IMR-90 (cell line): ENCODE data around the gene SRRD. TPM values are rescaled to one million over a fixed set of nuclear protein-coding genes. Genes with fewer than 3 reads are reported as not detected.
A peak's percentile ranks its signal among the peaks of the same experiment; 100 is the strongest.

Source experiments
- ATAC-seq: fragments of 200-7000 bp; cut with Tn5 transposase; 2 replicates; pipeline ENCODE4 v1.9.1; 2020; ENCODE audit warnings: low read depth, mild to moderate bottlenecking, moderate library complexity
- BruUV-seq: library from RNA; stranded (reverse); fragments of 400-500 nt; replicated peaks from 2 replicates; lab custom pipeline; 2021; lab: Mats Ljungman, UMichigan
- CTCF ChIA-PET: fragments of 300-600 bp; formaldehyde crosslinking; extraction: SDS; loops from one replicate; lab custom pipeline; 2021; ENCODE audit warnings: antibody characterized with exemption; lab: Yijun Ruan, JAX
- POLR2A ChIA-PET: fragments of 300-600 bp; sonication (Branson Sonifier 250); formaldehyde crosslinking; loops from one replicate; lab custom pipeline; 2022; ENCODE audit warnings: antibody characterized with exemption; ENCODE audit not compliant: unreplicated experiment; lab: Charles Lee
- DNase-seq: peaks from one replicate; pipeline ENCODE4 v3.0.0; 2013
- H2AFZ ChIP-seq: replicated peaks from 2 replicates; pipeline ENCODE3; 2013; ENCODE audit warnings: low read length, mild to moderate bottlenecking; ENCODE audit not compliant: poor library complexity
- H2AK5ac ChIP-seq: 2 replicates; pipeline ENCODE4 v1.6.1; 2013; ENCODE audit warnings: low read depth, low read length, inconsistent platforms
- H2AK9ac ChIP-seq: replicated peaks from 2 replicates; pipeline ENCODE3; 2013; ENCODE audit warnings: mild to moderate bottlenecking, low read depth, low read length, moderate library complexity; ENCODE audit not compliant: poor library complexity
- H2BK120ac ChIP-seq: 2 replicates; pipeline ENCODE4 v1.6.1; 2013; ENCODE audit warnings: low read depth, low read length, inconsistent platforms
- H2BK15ac ChIP-seq: 3 replicates; pipeline ENCODE4 v1.6.1; 2013; ENCODE audit warnings: low read depth, low read length, inconsistent platforms
- H2BK20ac ChIP-seq: 2 replicates; pipeline ENCODE4 v1.6.1; 2013; ENCODE audit warnings: low read depth, mild to moderate bottlenecking, inconsistent platforms, low read length, moderate library complexity
- H2BK5ac ChIP-seq: 2 replicates; pipeline ENCODE4 v1.6.1; 2013; ENCODE audit warnings: mild to moderate bottlenecking, low read depth, low read length, inconsistent platforms; ENCODE audit not compliant: poor library complexity, severe bottlenecking
- H3K14ac ChIP-seq: replicated peaks from 2 replicates; pipeline ENCODE4 v1.6.1; 2013; ENCODE audit warnings: low read depth, low read length, inconsistent platforms
- H3K18ac ChIP-seq: 2 replicates; pipeline ENCODE4 v1.6.1; 2013; ENCODE audit warnings: low read depth, low read length, control low read depth
- H3K23ac ChIP-seq: 2 replicates; pipeline ENCODE4 v1.6.1; 2013; ENCODE audit warnings: low read depth, low read length, inconsistent platforms
- H3K27ac ChIP-seq: 2 replicates; pipeline ENCODE4 v1.5.1; 2013; ENCODE audit warnings: mild to moderate bottlenecking, control low read depth, low read length; ENCODE audit not compliant: insufficient read depth
- H3K27me3 ChIP-seq: 2 replicates; pipeline ENCODE4 v1.6.1; 2013; ENCODE audit warnings: low read length; ENCODE audit not compliant: control insufficient read depth, insufficient read depth
- H3K36me3 ChIP-seq: 2 replicates; pipeline ENCODE4 v1.6.1; 2013; ENCODE audit warnings: low read length, mixed read lengths; ENCODE audit not compliant: control insufficient read depth, insufficient read depth
- H3K4ac ChIP-seq: 2 replicates; pipeline ENCODE4 v1.6.1; 2013; ENCODE audit warnings: low read depth, low read length, inconsistent platforms
- H3K4me1 ChIP-seq: 2 replicates; pipeline ENCODE4 v1.6.1; 2013; ENCODE audit warnings: low read length, mixed read lengths; ENCODE audit not compliant: control insufficient read depth, insufficient read depth
- H3K4me2 ChIP-seq: 2 replicates; pipeline ENCODE4 v1.6.1; 2013; ENCODE audit warnings: low read depth, mild to moderate bottlenecking, control low read depth, low read length, moderate library complexity
- H3K4me3 ChIP-seq: 2 replicates; pipeline ENCODE4 v1.5.1; 2013; ENCODE audit warnings: low read depth, mild to moderate bottlenecking, control low read depth, low read length, moderate library complexity; ENCODE audit not compliant: insufficient read depth
- H3K56ac ChIP-seq: 2 replicates; pipeline ENCODE4 v1.6.1; 2013; ENCODE audit warnings: low read length, inconsistent platforms; ENCODE audit not compliant: insufficient read depth; ENCODE audit errors: extremely low read depth
- H3K79me1 ChIP-seq, 2 experiments: 2 replicates each; pipeline ENCODE4 v1.6.1; 2013; ENCODE audit warnings: low read length in 2 of 2, inconsistent platforms in 1 of 2, low read depth in 1 of 2
- H3K9ac ChIP-seq: 2 replicates; pipeline ENCODE4 v1.6.1; 2013; ENCODE audit warnings: low read depth, low read length, control low read depth
- H3K9me1 ChIP-seq: 2 replicates; pipeline ENCODE4 v1.6.1; 2013; ENCODE audit warnings: low read length, inconsistent platforms; ENCODE audit not compliant: insufficient read depth
- H3K9me3 ChIP-seq: 2 replicates; pipeline ENCODE4 v1.6.1; 2013; ENCODE audit warnings: low read length; ENCODE audit not compliant: control insufficient read depth, insufficient read depth
- H4K20me1 ChIP-seq: 2 replicates; pipeline ENCODE4 v1.6.1; 2013; ENCODE audit warnings: low read length, inconsistent platforms; ENCODE audit not compliant: insufficient read depth
- H4K5ac ChIP-seq: 2 replicates; pipeline ENCODE4 v1.6.1; 2013; ENCODE audit warnings: mild to moderate bottlenecking, low read depth, low read length, control low read depth
- H4K8ac ChIP-seq, 2 experiments: 2 replicates each; pipeline ENCODE4 v1.6.1; 2013; ENCODE audit warnings: low read depth in 2 of 2, low read length in 2 of 2, control low read depth in 1 of 2, inconsistent platforms in 1 of 2
- H4K91ac ChIP-seq: 2 replicates; pipeline ENCODE4 v1.6.1; 2013; ENCODE audit warnings: low read depth, low read length, inconsistent platforms; ENCODE audit not compliant: insufficient read depth
- BHLHE40 ChIP-seq: fragments of 150-350 bp; IDR thresholded peaks from 2 replicates; pipeline ENCODE4 v1.6.1; 2016; ENCODE audit warnings: mild to moderate bottlenecking, low read depth, low read length
- RAD21 ChIP-seq: IDR thresholded peaks from 2 replicates; pipeline ENCODE4 v1.6.1; 2012; ENCODE audit warnings: low read length, improper control_type of control experiment
- USF2 ChIP-seq: fragments of 150-350 bp; IDR thresholded peaks from 2 replicates; pipeline ENCODE4 v1.6.1; 2017; ENCODE audit warnings: mild to moderate bottlenecking, antibody characterized with exemption, low read length, low read depth
- WGBS, 2 experiments: methylation state at CpG; one replicate each; pipeline versions ENCODE4 v1.1.5 to v1.1.7; 2013; ENCODE audit warnings: missing lambda C conversion rate in 2 of 2; ENCODE audit not compliant: insufficient read length in 1 of 2; ENCODE audit errors: extremely low coverage in 2 of 2; 5-methylcytosine and 5-hydroxymethylcytosine counted together
- dilution Hi-C: fragments of 300-500 bp; cut with HindIII; formaldehyde crosslinking; loops from one replicate; pipeline ENCODE4 v1.14.3; 2018; ENCODE audit warnings: low sequenced_read_pairs; ENCODE audit not compliant: unreplicated experiment
- in situ Hi-C: fragments of 300-500 bp; cut with MboI; formaldehyde crosslinking; loops from 3 replicates; pipeline ENCODE4 v1.14.3; 2019; ENCODE audit warnings: low sequenced_read_pairs, inconsistent platforms, mixed read lengths
- intact Hi-C: fragments of 100-400 bp; cut with micrococcal nuclease; formaldehyde crosslinking; loops from 2 replicates; pipeline ENCODE4 v1.10.0; 2022
- polyA plus RNA-seq, 3 experiments: library from polyadenylated mRNA; depleted of rRNA; stranded (reverse); fragments of >200 nt; gene quantifications; 2 replicates each; pipeline ENCODE4 v1.2.3, GENCODE V29; 2012; ENCODE audit warnings: low replicate concordance in 1 of 3
- total RNA-seq: library from RNA; depleted of rRNA; stranded (reverse); fragments of >200 nt; gene quantifications from 2 replicates; pipeline ENCODE4 v1.2.3, GENCODE V29; 2012

SRRD gene
- total and polyA plus RNA-seq, 2 of the 4 experiments (the other 2 are of a cell fraction), result 18.3 to 24.0 TPM

GRCh38 chr22:26442086-26442756, 41.5 kb upstream of the SRRD start:
- no peak for ATAC-seq
- Histone ChIP-seq H3K9ac (no peak overlapping the region), H3K56ac (no peak overlapping the region), H2AK5ac (no peak overlapping the region), H3K36me3 (no peaks in the 10 kb centered on the region), H3K4ac (no peak overlapping the region), H4K5ac (no peak overlapping the region), H3K79me1 (no peaks in the 10 kb centered on the region), H2AFZ (peak overlapping the region; percentile 12), H3K27ac (no peak overlapping the region), H3K9me3 (no peaks in the 10 kb centered on the region), H2BK15ac (no peak overlapping the region), H4K8ac (no peak overlapping the region), H2BK20ac (no peak overlapping the region), H2BK120ac (no peak overlapping the region), H3K23ac (no peak overlapping the region), H4K20me1 (no peaks in the 10 kb centered on the region), H3K27me3 (no peaks in the 10 kb centered on the region), H3K14ac (no peak overlapping the region), H3K9me1 (no peaks in the 10 kb centered on the region), H3K4me3 (no peak overlapping the region), H2AK9ac (no peak overlapping the region), H3K4me2 (no peak overlapping the region), H4K91ac (no peak overlapping the region), H3K4me1 (no peaks in the 10 kb centered on the region), H2BK5ac (no peak overlapping the region), H3K18ac (no peak overlapping the region)
- in situ Hi-C loops (no loop called here), intact Hi-C loops (no loop called here), dilution Hi-C loops (no loop called here)
- BruUV-seq, result no TSS peak
- no peak for DNase-seq
- POLR2A ChIA-PET, result no interaction called here
- TF ChIP-seq BHLHE40, result no peak
- no peak for TF ChIP-seq RAD21
- no peak for TF ChIP-seq USF2
- WGBS, 2 experiments, result 83% methylated on average over 1 of the region's 4 CpGs; no CpG with 5 or more reads in 1 of the 2 experiments
- CTCF ChIA-PET, result interaction anchor here (1.1 kb wide), 1 partner anchor 78 kb away, joined by 5 read pairs; no protein-coding TSS in a partner anchor
